IMR-90 (cell line): ENCODE data around the gene DPPA2. TPM values are rescaled to one million over a fixed set of nuclear protein-coding genes. Genes with fewer than 3 reads are reported as not detected.

Experiments
- ATAC-seq: fragments of 200-7000 bp; cut with Tn5 transposase; 2 replicates; pipeline ENCODE4 v1.9.1; 2020; ENCODE audit warnings: low read depth, mild to moderate bottlenecking, moderate library complexity
- BruUV-seq: library from RNA; stranded (reverse); fragments of 400-500 nt; replicated peaks from 2 replicates; lab custom pipeline; 2021; lab: Mats Ljungman, UMichigan
- CTCF ChIA-PET: fragments of 300-600 bp; formaldehyde crosslinking; extraction: SDS; loops from one replicate; lab custom pipeline; 2021; ENCODE audit warnings: antibody characterized with exemption; lab: Yijun Ruan, JAX
- POLR2A ChIA-PET: fragments of 300-600 bp; sonication (Branson Sonifier 250); formaldehyde crosslinking; loops from one replicate; lab custom pipeline; 2022; ENCODE audit warnings: antibody characterized with exemption; ENCODE audit not compliant: unreplicated experiment; lab: Charles Lee
- DNase-seq: peaks from one replicate; pipeline ENCODE4 v3.0.0; 2013
- H2AFZ ChIP-seq: replicated peaks from 2 replicates; pipeline ENCODE3; 2013; ENCODE audit warnings: low read length, mild to moderate bottlenecking; ENCODE audit not compliant: poor library complexity
- H2AK5ac ChIP-seq: 2 replicates; pipeline ENCODE4 v1.6.1; 2013; ENCODE audit warnings: low read depth, low read length, inconsistent platforms
- H2AK9ac ChIP-seq: replicated peaks from 2 replicates; pipeline ENCODE3; 2013; ENCODE audit warnings: mild to moderate bottlenecking, low read depth, low read length, moderate library complexity; ENCODE audit not compliant: poor library complexity
- H2BK120ac ChIP-seq: 2 replicates; pipeline ENCODE4 v1.6.1; 2013; ENCODE audit warnings: low read depth, low read length, inconsistent platforms
- H2BK15ac ChIP-seq: 3 replicates; pipeline ENCODE4 v1.6.1; 2013; ENCODE audit warnings: low read depth, low read length, inconsistent platforms
- H2BK20ac ChIP-seq: 2 replicates; pipeline ENCODE4 v1.6.1; 2013; ENCODE audit warnings: low read depth, mild to moderate bottlenecking, inconsistent platforms, low read length, moderate library complexity
- H2BK5ac ChIP-seq: 2 replicates; pipeline ENCODE4 v1.6.1; 2013; ENCODE audit warnings: mild to moderate bottlenecking, low read depth, low read length, inconsistent platforms; ENCODE audit not compliant: poor library complexity, severe bottlenecking
- H3K14ac ChIP-seq: replicated peaks from 2 replicates; pipeline ENCODE4 v1.6.1; 2013; ENCODE audit warnings: low read depth, low read length, inconsistent platforms
- H3K18ac ChIP-seq: 2 replicates; pipeline ENCODE4 v1.6.1; 2013; ENCODE audit warnings: low read depth, low read length, control low read depth
- H3K23ac ChIP-seq: 2 replicates; pipeline ENCODE4 v1.6.1; 2013; ENCODE audit warnings: low read depth, low read length, inconsistent platforms
- H3K27ac ChIP-seq: 2 replicates; pipeline ENCODE4 v1.5.1; 2013; ENCODE audit warnings: mild to moderate bottlenecking, control low read depth, low read length; ENCODE audit not compliant: insufficient read depth
- H3K27me3 ChIP-seq: 2 replicates; pipeline ENCODE4 v1.6.1; 2013; ENCODE audit warnings: low read length; ENCODE audit not compliant: control insufficient read depth, insufficient read depth
- H3K36me3 ChIP-seq: 2 replicates; pipeline ENCODE4 v1.6.1; 2013; ENCODE audit warnings: low read length, mixed read lengths; ENCODE audit not compliant: control insufficient read depth, insufficient read depth
- H3K4ac ChIP-seq: 2 replicates; pipeline ENCODE4 v1.6.1; 2013; ENCODE audit warnings: low read depth, low read length, inconsistent platforms
- H3K4me1 ChIP-seq: 2 replicates; pipeline ENCODE4 v1.6.1; 2013; ENCODE audit warnings: low read length, mixed read lengths; ENCODE audit not compliant: control insufficient read depth, insufficient read depth
- H3K4me2 ChIP-seq: 2 replicates; pipeline ENCODE4 v1.6.1; 2013; ENCODE audit warnings: low read depth, mild to moderate bottlenecking, control low read depth, low read length, moderate library complexity
- H3K4me3 ChIP-seq: 2 replicates; pipeline ENCODE4 v1.5.1; 2013; ENCODE audit warnings: low read depth, mild to moderate bottlenecking, control low read depth, low read length, moderate library complexity; ENCODE audit not compliant: insufficient read depth
- H3K56ac ChIP-seq: 2 replicates; pipeline ENCODE4 v1.6.1; 2013; ENCODE audit warnings: low read length, inconsistent platforms; ENCODE audit not compliant: insufficient read depth; ENCODE audit errors: extremely low read depth
- H3K79me1 ChIP-seq, 2 experiments: 2 replicates each; pipeline ENCODE4 v1.6.1; 2013; ENCODE audit warnings: low read length in 2 of 2, inconsistent platforms in 1 of 2, low read depth in 1 of 2
- H3K9ac ChIP-seq: 2 replicates; pipeline ENCODE4 v1.6.1; 2013; ENCODE audit warnings: low read depth, low read length, control low read depth
- H3K9me1 ChIP-seq: 2 replicates; pipeline ENCODE4 v1.6.1; 2013; ENCODE audit warnings: low read length, inconsistent platforms; ENCODE audit not compliant: insufficient read depth
- H3K9me3 ChIP-seq: 2 replicates; pipeline ENCODE4 v1.6.1; 2013; ENCODE audit warnings: low read length; ENCODE audit not compliant: control insufficient read depth, insufficient read depth
- H4K20me1 ChIP-seq: 2 replicates; pipeline ENCODE4 v1.6.1; 2013; ENCODE audit warnings: low read length, inconsistent platforms; ENCODE audit not compliant: insufficient read depth
- H4K5ac ChIP-seq: 2 replicates; pipeline ENCODE4 v1.6.1; 2013; ENCODE audit warnings: mild to moderate bottlenecking, low read depth, low read length, control low read depth
- H4K8ac ChIP-seq, 2 experiments: 2 replicates each; pipeline ENCODE4 v1.6.1; 2013; ENCODE audit warnings: low read depth in 2 of 2, low read length in 2 of 2, control low read depth in 1 of 2, inconsistent platforms in 1 of 2
- H4K91ac ChIP-seq: 2 replicates; pipeline ENCODE4 v1.6.1; 2013; ENCODE audit warnings: low read depth, low read length, inconsistent platforms; ENCODE audit not compliant: insufficient read depth
- CTCF ChIP-seq: conservative IDR thresholded peaks from 2 replicates; pipeline ENCODE4 v1.5.1; 2012; ENCODE audit warnings: mild to moderate bottlenecking, low read depth, low read length, improper control_type of control experiment
- MAZ ChIP-seq: IDR thresholded peaks from 2 replicates; pipeline ENCODE4 v1.6.1; 2012; ENCODE audit warnings: low read depth, mild to moderate bottlenecking, low read length, improper control_type of control experiment, moderate library complexity, borderline replicate concordance
- RCOR1 ChIP-seq: IDR thresholded peaks from 2 replicates; pipeline ENCODE4 v1.6.1; 2012; ENCODE audit warnings: mild to moderate bottlenecking, low read length, improper control_type of control experiment; ENCODE audit not compliant: insufficient replicate concordance
- WGBS, 2 experiments: methylation state at CpG; one replicate each; pipeline versions ENCODE4 v1.1.5 to v1.1.7; 2013; ENCODE audit warnings: missing lambda C conversion rate in 2 of 2; ENCODE audit not compliant: insufficient read length in 1 of 2; ENCODE audit errors: extremely low coverage in 2 of 2; 5-methylcytosine and 5-hydroxymethylcytosine counted together
- dilution Hi-C: fragments of 300-500 bp; cut with HindIII; formaldehyde crosslinking; loops from one replicate; pipeline ENCODE4 v1.14.3; 2018; ENCODE audit warnings: low sequenced_read_pairs; ENCODE audit not compliant: unreplicated experiment
- in situ Hi-C: fragments of 300-500 bp; cut with MboI; formaldehyde crosslinking; loops from 3 replicates; pipeline ENCODE4 v1.14.3; 2019; ENCODE audit warnings: low sequenced_read_pairs, inconsistent platforms, mixed read lengths
- intact Hi-C: fragments of 100-400 bp; cut with micrococcal nuclease; formaldehyde crosslinking; loops from 2 replicates; pipeline ENCODE4 v1.10.0; 2022
- polyA plus RNA-seq, 3 experiments: library from polyadenylated mRNA; depleted of rRNA; stranded (reverse); fragments of >200 nt; gene quantifications; 2 replicates each; pipeline ENCODE4 v1.2.3, GENCODE V29; 2012; ENCODE audit warnings: low replicate concordance in 1 of 3
- total RNA-seq: library from RNA; depleted of rRNA; stranded (reverse); fragments of >200 nt; gene quantifications from 2 replicates; pipeline ENCODE4 v1.2.3, GENCODE V29; 2012

DPPA2 gene
- total and polyA plus RNA-seq, 2 of the 4 experiments (the other 2 are of a cell fraction), result not detected

GRCh38 chr3:109268181-109268580 is 48.1 kb downstream of the DPPA2 start:
- Histone ChIP-seq H2AFZ (no peak overlapping the region), H2AK5ac (no peak overlapping the region), H2BK5ac (no peak overlapping the region), H4K20me1 (no peaks in the 10 kb centered on the region), H3K23ac (no peak overlapping the region), H3K4me2 (no peak overlapping the region), H3K14ac (no peak overlapping the region), H3K56ac (no peak overlapping the region), H3K4me3 (no peak overlapping the region), H4K5ac (no peak overlapping the region), H3K4me1 (no peaks in the 10 kb centered on the region), H4K91ac (no peak overlapping the region), H3K27ac (no peak overlapping the region), H2BK15ac (no peak overlapping the region), H4K8ac (no peak overlapping the region), H3K27me3 (no peaks in the 10 kb centered on the region), H2AK9ac (no peak overlapping the region), H3K36me3 (no peaks in the 10 kb centered on the region), H2BK120ac (no peak overlapping the region), H3K9me3 (peaks cover 2% of the 10 kb centered on the region; the same call in 1 of the 2 replicates), H3K9ac (no peak overlapping the region), H3K9me1 (no peaks in the 10 kb centered on the region), H3K4ac (no peak overlapping the region), H2BK20ac (no peak overlapping the region), H3K79me1 (no peaks in the 10 kb centered on the region), H3K18ac (no peak overlapping the region)
- in situ Hi-C loops (no loop called here), dilution Hi-C loops (no loop called here), intact Hi-C loops (no loop called here)
- no CpG with 5 or more reads among the region's 1 CpG for WGBS, 2 experiments
- DNase-seq (no peak), ATAC-seq (no peak)
- TF ChIP-seq CTCF (no peak), MAZ (no peak), RCOR1 (no peak)
- ChIA-PET CTCF (no interaction called here), POLR2A (no interaction called here)
- BruUV-seq, result no TSS peak
